Measurements from ENCODE around the gene PRKD3.

DNA sequence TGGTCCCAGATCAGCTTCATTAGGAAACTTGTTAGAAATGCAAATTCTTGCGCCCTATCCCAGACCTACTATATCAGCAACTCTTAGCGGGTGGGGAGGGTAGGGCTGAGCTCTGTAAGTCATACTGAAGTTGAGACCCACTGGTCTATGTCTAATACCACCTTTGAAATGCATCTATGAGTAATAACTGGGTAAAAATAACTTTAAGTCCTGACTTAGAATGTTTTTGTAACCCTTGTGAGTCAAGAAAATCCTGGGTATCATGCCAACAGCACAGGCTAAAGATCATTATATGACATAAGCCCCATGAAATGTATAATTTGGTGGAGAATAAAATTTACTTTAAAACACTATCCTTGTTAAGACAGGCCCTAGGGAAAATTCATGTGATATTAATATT, 41.4 kb downstream of the PRKD3 start:
- TF ChIP-seq GATA2 (IDR thresholded peaks at IDR 0.05; ENCODE audit: low read depth, low read length), result no peak
- TF ChIP-seq GATA3 (IDR thresholded peaks at IDR 0.05; ENCODE audit: low read depth, low read length), result no peak
